Measurements from ENCODE around the gene ST3GAL3. TPM values are rescaled to one million over a fixed set of nuclear protein-coding genes. Genes with fewer than 3 reads are reported as not detected.

The ST3GAL3 gene
- total and polyA plus RNA-seq, 2 experiments from 2014 or later, result 4.5 to 7.0 TPM

GRCh38 chr1:43753422-43753821 is 46.1 kb downstream of the ST3GAL3 start:
- Mint-ChIP-seq H3K36me3 (ENCODE audit: low read depth) (no peaks in the 10 kb centered on the region), H3K9me3 (no peaks in the 10 kb centered on the region), H3K4me3 (no peak overlapping the region), H3K27ac (no peak overlapping the region), H3K4me1 (no peaks in the 10 kb centered on the region), H3K27me3 (ENCODE audit: insufficient read depth, low read depth, poor library complexity) (no peaks in the 10 kb centered on the region)
- DNase-seq (ENCODE audit: low spot score) (no peak), ATAC-seq (no peak)
- H3K4me1 ChIP-seq (ENCODE audit: insufficient read depth), result no peaks in the 10 kb centered on the region
- H3K9me2 ChIP-seq (ENCODE audit: insufficient read depth), result no peaks in the 10 kb centered on the region
- no peak overlapping the region for H3K27ac ChIP-seq (ENCODE audit: low read depth)
- H3F3A ChIP-seq (replicated peaks; ENCODE audit: low read depth), result no peaks in the 10 kb centered on the region
- H3K79me2 ChIP-seq (replicated peaks; ENCODE audit: insufficient read depth), result no peaks in the 10 kb centered on the region
- H2AFZ ChIP-seq, result no peak overlapping the region
- TF ChIP-seq EZH2phosphoT487 (IDR thresholded peaks at IDR 0.05; ENCODE audit: unreplicated experiment), result no peak
- TF ChIP-seq EZH2 (IDR thresholded peaks at IDR 0.05; ENCODE audit: low read depth, unreplicated experiment), result no peak
- no peak for TF ChIP-seq STAT1 (IDR thresholded peaks at IDR 0.05; ENCODE audit: unreplicated experiment)
- no peak for TF ChIP-seq POLR2AphosphoS5 (IDR thresholded peaks at IDR 0.05; ENCODE audit: low read depth)
- H3K4me2 ChIP-seq, result no peak overlapping the region
- no peaks in the 10 kb centered on the region for H3K36me3 ChIP-seq (ENCODE audit: insufficient read depth)
- H3K27me3 ChIP-seq (ENCODE audit: insufficient read depth), result no peaks in the 10 kb centered on the region
- no peaks in the 10 kb centered on the region for H4K20me1 ChIP-seq (replicated peaks; ENCODE audit: insufficient read depth)
- no peak overlapping the region for H3K4me3 ChIP-seq

GRCh38 chr1:43754892-43755291 is 47.6 kb downstream of the ST3GAL3 start:
- Histone ChIP-seq H3K4me3 (no peak overlapping the region), H3K4me2 (no peak overlapping the region), H3K9me2 (ENCODE audit: insufficient read depth) (no peaks in the 10 kb centered on the region), H3K36me3 (ENCODE audit: insufficient read depth) (no peaks in the 10 kb centered on the region), H3K27ac (ENCODE audit: low read depth) (no peak overlapping the region), H4K20me1 (replicated peaks; ENCODE audit: insufficient read depth) (no peaks in the 10 kb centered on the region), H2AFZ (no peak overlapping the region), H3K79me2 (replicated peaks; ENCODE audit: insufficient read depth) (no peaks in the 10 kb centered on the region), H3K4me1 (ENCODE audit: insufficient read depth) (no peaks in the 10 kb centered on the region), H3F3A (replicated peaks; ENCODE audit: low read depth) (no peaks in the 10 kb centered on the region), H3K27me3 (ENCODE audit: insufficient read depth) (no peaks in the 10 kb centered on the region)
- Mint-ChIP-seq H3K36me3 (ENCODE audit: low read depth) (no peaks in the 10 kb centered on the region), H3K27ac (no peak overlapping the region), H3K27me3 (ENCODE audit: insufficient read depth, low read depth, poor library complexity) (no peaks in the 10 kb centered on the region), H3K9me3 (no peaks in the 10 kb centered on the region), H3K4me3 (no peak overlapping the region), H3K4me1 (no peaks in the 10 kb centered on the region)
- DNase-seq (ENCODE audit: low spot score) (no peak), ATAC-seq (no peak)
- no peak for TF ChIP-seq ZNF462 (CRISPR knock-in tag; IDR thresholded peaks at IDR 0.05)
- no peak for TF ChIP-seq EZH2 (IDR thresholded peaks at IDR 0.05; ENCODE audit: low read depth, unreplicated experiment)
- TF ChIP-seq ZNF114 (CRISPR knock-in tag; IDR thresholded peaks at IDR 0.05), result no peak
- TF ChIP-seq CTCF (conservative IDR thresholded peaks at IDR 0.05; ENCODE audit: low read depth in 2 of 2), result no peak
- TF ChIP-seq EZH2phosphoT487 (IDR thresholded peaks at IDR 0.05; ENCODE audit: unreplicated experiment), result no peak
- no peak for TF ChIP-seq STAT1 (IDR thresholded peaks at IDR 0.05; ENCODE audit: unreplicated experiment)
- no peak for TF ChIP-seq ETS1 (IDR thresholded peaks at IDR 0.05)
- no peak for TF ChIP-seq CREB1 (CRISPR knock-in tag; IDR thresholded peaks at IDR 0.05; ENCODE audit: low read depth)
- no peak for TF ChIP-seq POLR2AphosphoS5 (IDR thresholded peaks at IDR 0.05; ENCODE audit: low read depth)

All from GM23338 (cell line).